GM10847 (cell line): ENCODE results near the gene SLC7A7.

ENCODE experiments used
- POLR2A ChIP-seq: IDR thresholded peaks from 2 replicates; pipeline ENCODE4 v1.6.1; 2011; ENCODE audit not compliant: insufficient read length; ENCODE audit errors: extremely low read depth

SLC7A7 gene

GRCh38 chr14:22807432-22808087 lies 7.7 kb downstream of the SLC7A7 start:
- no peak for TF ChIP-seq POLR2A

- no peak for TF ChIP-seq POLR2A
These were observed 11.6 kb downstream of the SLC7A7 start for GRCh38 chr14:22803687-22803974.

DNA sequence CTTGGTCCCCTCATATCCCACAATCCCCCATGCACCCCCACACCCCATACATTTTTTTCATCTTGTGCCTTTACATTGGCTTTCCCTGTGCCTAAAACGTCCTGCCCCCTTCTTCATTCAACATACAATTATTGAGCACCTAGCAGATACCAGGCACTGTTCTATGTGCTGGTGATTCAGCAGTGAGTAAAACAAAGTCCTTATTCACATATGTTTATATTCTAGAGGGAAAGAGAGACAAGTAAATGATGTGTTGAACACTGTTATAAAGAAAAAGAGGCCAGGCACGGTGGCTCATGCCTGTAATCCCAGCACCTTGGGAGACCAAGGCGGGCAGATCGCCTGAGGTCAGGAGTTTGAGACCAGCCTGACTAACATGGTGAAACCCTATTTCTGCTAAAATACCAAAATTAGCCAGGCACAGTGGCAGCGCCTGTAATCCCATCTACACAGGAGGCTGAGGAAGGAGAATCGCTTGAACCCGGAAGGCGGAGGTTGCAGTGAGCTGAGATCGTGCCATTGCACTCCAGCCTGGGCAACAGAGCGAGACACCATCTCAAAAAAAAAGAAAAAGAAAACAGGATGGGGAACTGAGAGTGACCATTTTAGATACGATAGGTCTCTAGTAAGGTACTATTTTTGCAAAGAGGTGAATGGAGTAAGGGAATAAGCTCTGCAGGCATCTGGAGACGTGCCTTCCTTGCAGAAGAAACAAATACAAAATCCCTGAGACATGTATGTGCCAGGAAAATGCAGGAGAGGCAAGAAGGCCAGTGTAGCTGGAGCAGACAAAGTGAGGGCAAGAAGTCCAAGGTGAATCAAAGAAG lies 12.2 kb downstream of the SLC7A7 start:
- no peak for TF ChIP-seq POLR2A

DNA sequence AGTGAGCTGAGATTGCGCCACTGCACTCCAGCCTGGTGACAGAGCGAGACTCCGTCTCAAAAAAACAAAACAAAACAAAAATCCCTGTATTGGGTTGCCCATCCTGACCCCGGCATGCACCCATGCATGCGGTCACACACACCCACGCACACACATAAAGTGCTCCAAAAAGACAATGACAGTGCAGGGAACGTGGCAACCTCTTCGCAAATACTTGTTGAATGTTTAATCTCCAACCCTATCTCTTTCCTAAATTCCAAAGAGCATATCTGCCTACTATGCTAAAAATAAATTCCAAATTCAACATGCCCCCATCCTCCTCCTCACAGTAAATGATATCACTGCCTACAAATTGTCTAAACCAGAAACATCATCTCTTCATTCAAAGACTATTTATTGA lies 13.5 kb downstream of the SLC7A7 start:
- TF ChIP-seq POLR2A = no peak

DNA sequence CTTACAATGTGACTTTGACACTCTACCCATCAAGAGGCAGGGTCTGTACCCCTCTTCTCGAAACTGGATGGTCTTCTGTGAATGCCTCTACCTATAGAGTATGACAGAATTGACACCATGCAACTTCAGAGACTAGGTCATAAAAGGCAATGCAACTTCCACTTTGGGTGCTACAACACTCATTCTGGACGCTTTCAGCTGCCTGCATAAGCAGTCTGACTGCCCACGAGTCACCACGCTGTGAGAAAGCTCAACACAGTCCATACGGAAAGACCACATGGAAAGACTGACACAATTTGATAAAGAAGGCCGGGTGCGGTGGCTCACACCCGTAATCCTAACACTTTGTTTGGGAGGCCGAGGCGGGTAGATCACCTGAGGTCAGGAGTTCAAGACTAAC lies 14.9 kb downstream of the SLC7A7 start:
- no peak for TF ChIP-seq POLR2A

GRCh38 chr14:22798528-22798927 lies 16.7 kb downstream of the SLC7A7 start:
- TF ChIP-seq POLR2A = no peak

DNA sequence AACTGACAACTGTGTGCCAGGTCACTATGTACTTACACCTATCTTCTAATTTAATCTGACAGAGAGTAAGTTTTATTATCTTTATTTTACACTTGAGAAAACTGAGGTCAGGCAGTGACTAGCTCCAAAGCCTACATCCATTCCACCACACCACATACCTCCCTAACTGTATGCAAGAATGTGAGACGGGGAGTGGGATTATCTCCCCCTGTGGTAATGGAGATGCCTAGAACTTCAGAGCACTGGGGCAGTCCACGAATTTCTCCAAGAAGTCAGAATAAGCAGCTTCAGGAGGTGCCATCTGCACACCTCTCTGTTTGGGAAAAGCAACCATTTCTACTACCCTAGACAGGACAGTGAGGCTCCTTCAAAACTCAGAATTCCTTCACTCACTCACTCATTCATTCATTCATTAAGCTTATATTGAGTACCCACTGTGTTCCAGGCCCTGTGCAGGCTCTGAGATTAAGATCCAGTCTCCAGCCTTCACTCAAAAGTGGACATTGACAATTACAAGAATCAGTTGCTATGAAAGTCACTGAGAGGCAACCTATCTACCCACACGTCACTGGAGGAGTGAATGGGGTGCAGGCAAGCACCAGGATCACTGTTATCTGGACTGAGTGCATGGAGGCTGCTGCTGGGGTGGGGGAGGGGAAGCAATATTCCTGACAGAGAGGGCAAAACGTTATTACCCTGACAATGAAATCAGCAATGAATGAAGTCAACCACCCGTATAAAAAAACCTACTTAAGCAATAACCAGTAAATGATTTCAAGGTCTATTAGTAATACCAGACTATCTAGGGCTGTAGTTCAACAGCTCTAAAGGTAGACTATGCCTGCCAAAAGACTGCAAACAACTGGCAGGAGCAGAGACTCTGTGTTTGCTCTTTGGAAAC lies 18.0 kb downstream of the SLC7A7 start:
- no peak for TF ChIP-seq POLR2A

GRCh38 chr14:22796087-22796707 lies 19.0 kb downstream of the SLC7A7 start:
- no peak for TF ChIP-seq POLR2A

- no peak for TF ChIP-seq POLR2A
These were observed 20.7 kb downstream of the SLC7A7 start for GRCh38 chr14:22794551-22794951.

- TF ChIP-seq POLR2A = no peak
These were observed 21.3 kb downstream of the SLC7A7 start for GRCh38 chr14:22793976-22794375.

GRCh38 chr14:22792158-22792557 lies 23.1 kb downstream of the SLC7A7 start:
- no peak for TF ChIP-seq POLR2A

- TF ChIP-seq POLR2A = no peak
These were observed 23.9 kb downstream of the SLC7A7 start for GRCh38 chr14:22791301-22791700.

GRCh38 chr14:22786685-22787084 lies 28.6 kb downstream of the SLC7A7 start:
- no peak for TF ChIP-seq POLR2A

GRCh38 chr14:22781301-22781991 lies 33.8 kb downstream of the SLC7A7 start:
- TF ChIP-seq POLR2A = no peak

DNA sequence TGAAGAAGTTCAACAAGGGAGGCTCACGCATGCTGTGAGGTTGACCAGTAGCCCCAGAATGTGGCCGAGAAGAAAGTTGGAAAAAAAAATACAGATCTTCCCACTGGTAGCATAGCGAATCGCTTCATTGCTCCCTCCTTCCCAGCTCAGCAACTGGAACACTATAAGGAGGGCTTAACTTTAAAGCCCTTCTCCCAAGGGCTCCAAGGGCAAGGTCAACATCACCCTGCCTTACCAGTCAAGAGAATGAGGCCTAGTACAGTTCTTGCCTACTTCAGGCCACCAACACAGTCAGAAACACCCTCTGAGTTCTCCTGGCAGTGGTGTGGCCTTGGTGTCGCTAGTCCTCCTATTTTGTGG lies 34.3 kb downstream of the SLC7A7 start:
- no peak for TF ChIP-seq POLR2A
